ENCODE data around the gene SLC39A10. TPM values are rescaled to one million over a fixed set of nuclear protein-coding genes. Genes with fewer than 3 reads are reported as not detected.

SLC39A10 gene
- total and polyA plus RNA-seq, 2 of the 4 experiments (the other 2 are of a cell fraction): 17.6 to 64.7 TPM

GRCh38 chr2:195656161-195656858 lies 716 bp upstream of the SLC39A10 start:
- Histone ChIP-seq H3K9me1 (ENCODE audit: insufficient read depth, low read length) (peaks cover 9% of the 10 kb centered on the region), H3K4ac (ENCODE audit: low read depth, low read length) (peak overlapping the region; percentile 85), H3K4me3 (ENCODE audit: insufficient read depth, low read depth, low read length) (peak overlapping the region; percentile 17; the same call in 1 of the 2 replicates), H4K8ac (ENCODE audit: low read depth in 2 of 2, low read length in 2 of 2) (peak overlapping the region; percentile 86 to 95), H4K20me1 (ENCODE audit: insufficient read depth, low read length) (peaks cover 6% of the 10 kb centered on the region; the same call in 1 of the 2 replicates), H3K79me1 (ENCODE audit: low read depth in 1 of 2, low read length in 2 of 2) (peaks cover 7 to 13% of the 10 kb centered on the region in 2 experiments), H2BK20ac (ENCODE audit: low read depth, low read length) (peak overlapping the region; percentile 89), H3K23ac (ENCODE audit: low read depth, low read length) (peak overlapping the region; percentile 55; the same call in 1 of the 2 replicates), H4K91ac (ENCODE audit: insufficient read depth, low read depth, low read length) (peak overlapping the region; percentile 89), H3K14ac (replicated peaks; ENCODE audit: low read depth, low read length) (peak overlapping the region; percentile 85), H2BK5ac (ENCODE audit: low read depth, low read length, poor library complexity, severe bottlenecking) (peak overlapping the region; percentile 89), H3K27ac (ENCODE audit: insufficient read depth, low read length) (peak overlapping the region; percentile 69), H3K56ac (ENCODE audit: extremely low read depth, insufficient read depth, low read length) (peak overlapping the region; percentile 87), H3K4me2 (ENCODE audit: low read depth, low read length) (peak overlapping the region; percentile 63), H3K9ac (ENCODE audit: low read depth, low read length) (peak overlapping the region; percentile 55), H2AFZ (replicated peaks; ENCODE audit: low read length, poor library complexity) (peak overlapping the region; percentile 83), H2AK9ac (replicated peaks; ENCODE audit: low read depth, low read length, poor library complexity) (peak overlapping the region; percentile 89), H3K27me3 (ENCODE audit: control insufficient read depth, insufficient read depth, low read length) (no peaks in the 10 kb centered on the region), H3K18ac (ENCODE audit: low read depth, low read length) (peak overlapping the region; percentile 49), H2AK5ac (ENCODE audit: low read depth, low read length) (peak overlapping the region; percentile 98), H3K36me3 (ENCODE audit: control insufficient read depth, insufficient read depth, low read length) (no peaks in the 10 kb centered on the region), H2BK15ac (ENCODE audit: low read depth, low read length) (peak overlapping the region; percentile 82), H2BK120ac (ENCODE audit: low read depth, low read length) (peak overlapping the region; percentile 85), H3K9me3 (ENCODE audit: control insufficient read depth, insufficient read depth, low read length) (no peaks in the 10 kb centered on the region), H3K4me1 (ENCODE audit: control insufficient read depth, insufficient read depth, low read length) (peaks cover 6% of the 10 kb centered on the region), H4K5ac (ENCODE audit: low read depth, low read length) (peak overlapping the region; percentile 45)
- in situ Hi-C loops (cut with MboI; ENCODE audit: low sequenced_read_pairs) (loop anchor here (5.0 to 25.0 kb wide), 5 partner anchors 94 to 681 kb away; partner anchors contain the start of gene DNAH7), dilution Hi-C loops (cut with HindIII; ENCODE audit: low sequenced_read_pairs, unreplicated experiment) (no loop called here), intact Hi-C loops (cut with micrococcal nuclease) (loop anchor here (2.0 to 5.0 kb wide), 5 partner anchors 44 to 319 kb away; no protein-coding TSS in a partner anchor)
- ATAC-seq (ENCODE audit: low read depth): no peak
- peak; percentile 8 for DNase-seq
- ChIA-PET POLR2A (ENCODE audit: unreplicated experiment) (interaction anchor here (0.5 to 1.4 kb wide), 7 partner anchors 80 to 588 kb away, joined by 3 to 12 read pairs (median 3); no protein-coding TSS in a partner anchor), CTCF (interaction anchor here (0.6 to 0.8 kb wide), 2 partner anchors 123 to 158 kb away, joined by 3 read pairs; no protein-coding TSS in a partner anchor)
- WGBS, 2 experiments (ENCODE audit: extremely low coverage in 2 of 2, insufficient read length in 1 of 2): 45% methylated on average over 11 of the region's 19 CpGs; no CpG with 5 or more reads in 1 of the 2 experiments
- TF ChIP-seq RCOR1 (IDR thresholded peaks at IDR 0.05; ENCODE audit: insufficient replicate concordance, low read length): no peak
- no peak for TF ChIP-seq USF2 (IDR thresholded peaks at IDR 0.05; ENCODE audit: low read depth, low read length)
- TF ChIP-seq RFX5 (IDR thresholded peaks at IDR 0.05; ENCODE audit: low read depth, low read length): peak; percentile 86
- TF ChIP-seq CEBPB (IDR thresholded peaks at IDR 0.05; ENCODE audit: low read depth, low read length): peak; percentile 77
- TF ChIP-seq SMC3 (IDR thresholded peaks at IDR 0.05; ENCODE audit: low read depth, low read length): no peak
- TF ChIP-seq MXI1 (IDR thresholded peaks at IDR 0.05; ENCODE audit: borderline replicate concordance, low read depth, low read length): no peak
- TF ChIP-seq MAFK (IDR thresholded peaks at IDR 0.05; ENCODE audit: low read depth, low read length): no peak
- TF ChIP-seq RAD21 (IDR thresholded peaks at IDR 0.05; ENCODE audit: low read length): no peak
- no peak for TF ChIP-seq CTCF (conservative IDR thresholded peaks at IDR 0.05; ENCODE audit: low read depth, low read length)
- BruUV-seq (replicated peaks): TSS peak; percentile 81

All from IMR-90 (cell line).